A549 treated with CORT108297 at 1 μM for 4 hours (cell line): ENCODE data around the gene SLC2A4. TPM values are rescaled to one million over a fixed set of nuclear protein-coding genes. Genes with fewer than 3 reads are reported as not detected.

Experiments used
- total RNA-seq: library from RNA; stranded (reverse); fragments of 200-300 nt; extraction: Qiagen RNA extraction; gene quantifications from 5 replicates; pipeline ENCODE4 v1.2.3, GENCODE V29; 2022

SLC2A4 gene
- 0.15 to 0.27 TPM (median 0.26 TPM) in 5 replicates for total RNA-seq

DNA sequence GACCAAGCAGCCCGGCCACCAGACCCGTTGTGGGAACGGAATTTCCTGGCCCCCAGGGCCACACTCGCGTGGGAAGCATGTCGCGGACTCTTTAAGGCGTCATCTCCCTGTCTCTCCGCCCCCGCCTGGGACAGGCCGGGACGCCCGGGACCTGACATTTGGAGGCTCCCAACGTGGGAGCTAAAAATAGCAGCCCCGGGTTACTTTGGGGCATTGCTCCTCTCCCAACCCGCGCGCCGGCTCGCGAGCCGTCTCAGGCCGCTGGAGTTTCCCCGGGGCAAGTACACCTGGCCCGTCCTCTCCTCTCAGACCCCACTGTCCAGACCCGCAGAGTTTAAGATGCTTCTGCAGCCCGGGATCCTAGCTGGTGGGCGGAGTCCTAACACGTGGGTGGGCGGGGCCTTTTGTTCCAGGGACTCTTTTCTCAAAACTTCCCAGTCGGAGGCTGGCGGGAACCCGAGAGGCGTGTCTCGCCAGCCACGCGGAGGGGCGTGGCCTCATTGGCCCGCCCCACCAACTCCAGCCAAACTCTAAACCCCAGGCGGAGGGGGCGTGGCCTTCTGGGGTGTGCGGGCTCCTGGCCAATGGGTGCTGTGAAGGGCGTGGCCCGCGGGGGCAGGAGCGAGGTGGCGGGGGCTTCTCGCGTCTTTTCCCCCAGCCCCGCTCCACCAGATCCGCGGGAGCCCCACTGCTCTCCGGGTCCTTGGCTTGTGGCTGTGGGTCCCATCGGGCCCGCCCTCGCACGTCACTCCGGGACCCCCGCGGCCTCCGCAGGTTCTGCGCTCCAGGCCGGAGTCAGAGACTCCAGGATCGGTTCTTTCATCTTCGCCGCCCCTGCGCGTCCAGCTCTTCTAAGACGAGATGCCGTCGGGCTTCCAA lies at the start of gene SLC2A4:
SLC2A4 (plus strand) TSS at position 645 of the 879 bp plus-strand sequence; CDS start at position 862, 217 bp downstream.

GRCh38 chr17:7234083-7234951 lies 47.2 kb upstream of the SLC2A4 start, which contains the start of gene DVL2:
Gene DVL2 (minus strand): TSS chr17:7234517. CDS start chr17:7234262, 255 bp downstream.

GRCh38 chr17:7239091-7240027 lies 42.2 kb upstream of the SLC2A4 start, which contains the start of gene PHF23:
Gene PHF23 (minus strand): TSS chr17:7239457. CDS start chr17:7239279, 178 bp downstream.

DNA sequence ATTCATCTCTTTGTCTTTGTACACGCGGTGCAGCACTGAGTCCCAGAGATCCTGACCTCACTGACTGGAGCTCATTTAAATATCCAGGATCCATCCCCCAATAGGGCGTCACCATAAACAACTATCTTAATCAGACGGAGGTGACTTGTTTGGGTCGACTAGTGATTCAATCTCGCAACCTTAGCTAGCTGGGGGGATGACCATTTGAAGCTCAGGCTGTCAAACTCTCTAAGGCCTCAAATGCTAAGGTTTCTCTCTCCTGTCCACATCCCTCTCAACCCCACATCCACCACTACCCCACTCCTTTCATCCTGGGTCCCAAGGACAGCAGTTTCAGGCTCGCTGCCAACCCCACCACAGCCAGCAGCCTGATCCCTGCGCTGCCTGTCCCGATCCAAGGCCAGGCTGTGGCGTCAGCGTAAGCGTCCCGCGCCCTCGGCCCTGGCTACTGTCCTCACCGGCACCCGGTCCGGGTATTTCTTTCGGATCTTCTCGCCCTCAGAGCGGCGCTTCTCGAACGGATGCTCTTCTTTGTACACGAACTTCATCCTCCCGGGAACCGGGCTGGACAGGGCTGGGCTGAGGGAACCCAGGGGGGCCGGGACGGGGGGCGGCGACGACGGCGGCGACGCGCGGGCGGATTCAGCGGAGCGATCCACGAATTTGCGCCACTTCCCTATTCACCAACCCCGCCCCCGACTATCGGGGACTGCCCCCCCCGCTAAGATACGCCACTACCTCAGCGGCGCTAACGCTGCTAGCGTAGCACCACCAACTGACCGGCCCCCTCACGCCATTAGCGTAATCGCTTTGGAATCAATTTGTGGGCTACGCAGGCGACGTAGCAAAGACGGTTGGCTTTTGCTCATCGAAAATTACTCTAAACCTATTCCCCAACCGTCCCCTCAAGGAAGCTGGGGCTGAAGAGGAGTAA lies 39.5 kb upstream of the SLC2A4 start, which contains the start of gene GABARAP:
GABARAP (minus strand) TSS at position 667 of the 934 bp plus-strand sequence; CDS start at position 548, 119 bp downstream.

GRCh38 chr17:7251661-7252175 lies 29.8 kb upstream of the SLC2A4 start, which contains the start of gene CTDNEP1:
Gene CTDNEP1 (minus strand): TSS chr17:7251734. CDS start chr17:7251296, 438 bp downstream.

DNA sequence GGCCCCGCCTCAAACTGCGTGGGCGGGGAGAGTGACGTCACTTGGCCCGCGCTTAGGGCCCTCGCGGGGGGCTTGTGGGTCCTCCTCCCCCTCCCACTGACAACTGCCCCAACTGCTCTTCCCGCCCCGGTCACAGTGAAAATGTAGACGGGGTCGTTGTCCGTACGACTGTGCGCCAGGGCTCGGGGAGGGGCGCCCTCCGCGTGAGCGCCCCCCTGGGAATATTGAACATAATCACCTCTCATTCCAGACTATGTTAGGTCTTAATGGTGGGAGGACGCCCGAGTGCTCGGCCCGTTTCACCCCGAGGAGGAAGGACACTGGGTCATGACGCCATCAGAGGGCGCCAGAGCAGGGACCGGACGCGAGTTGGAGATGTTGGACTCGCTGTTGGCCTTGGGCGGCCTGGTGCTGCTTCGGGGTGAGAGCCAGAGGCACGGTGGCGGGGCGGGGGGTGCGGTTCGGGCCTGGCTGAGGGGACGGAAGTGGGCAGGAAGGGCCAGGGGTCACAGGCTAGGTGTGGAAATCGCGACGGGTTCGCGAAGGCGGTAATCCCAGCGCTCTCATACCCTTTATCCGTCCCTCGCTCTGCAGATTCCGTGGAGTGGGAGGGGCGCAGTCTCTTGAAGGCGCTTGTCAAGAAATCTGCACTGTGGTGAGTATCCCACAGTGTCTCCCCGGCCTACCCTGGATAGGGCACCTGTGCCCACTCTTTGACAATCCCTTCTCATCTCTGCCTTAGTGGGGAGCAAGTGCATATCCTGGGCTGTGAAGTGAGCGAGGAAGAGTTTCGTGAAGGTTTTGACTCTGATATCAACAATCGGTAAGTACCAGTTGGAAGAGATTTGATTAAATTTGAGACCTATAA lies 29.1 kb upstream of the SLC2A4 start, which contains the start of gene ELP5:
ELP5 (plus strand) TSS at position 40 of the 868 bp plus-strand sequence; CDS start at position 376, 336 bp downstream.

DNA sequence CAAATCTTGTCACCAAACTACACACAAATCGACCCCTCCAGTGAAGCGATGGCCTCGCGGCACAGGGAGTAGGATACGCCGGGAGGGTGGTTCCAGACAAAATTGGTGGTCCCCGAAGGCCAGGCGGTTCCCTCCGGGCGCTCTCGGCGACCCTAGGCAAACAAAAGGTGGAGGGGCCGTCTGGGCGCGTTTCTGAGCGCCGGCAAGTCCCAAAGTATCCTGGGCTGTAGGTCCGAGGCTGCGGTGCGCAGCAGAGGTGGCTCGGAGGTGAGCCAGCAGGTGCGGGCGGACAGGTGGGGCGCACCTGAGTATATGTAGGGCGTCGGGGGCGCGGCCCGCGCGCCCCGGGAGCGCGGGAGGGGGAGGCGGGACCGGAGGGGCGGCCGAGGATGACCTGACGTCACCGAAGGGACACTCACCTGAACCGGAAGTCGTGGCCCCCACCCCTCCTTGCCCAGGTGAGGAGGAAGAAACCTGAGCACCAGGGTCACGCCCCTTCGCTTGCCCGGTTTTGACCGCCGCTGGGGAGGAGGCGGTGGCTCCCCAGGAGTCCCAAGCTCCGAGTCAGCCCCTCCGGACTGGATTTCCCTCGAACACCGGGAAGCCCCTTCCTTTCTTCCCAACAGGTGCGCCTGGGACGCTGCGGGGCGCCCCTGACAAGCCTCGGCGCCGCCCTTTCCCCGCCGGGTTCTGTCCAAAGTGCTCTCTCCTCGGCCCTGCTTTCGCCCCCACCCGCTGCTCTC lies 19.2 kb upstream of the SLC2A4 start, which contains the start of gene CLDN7:
CLDN7 (minus strand) TSS at position 287 of the 743 bp plus-strand sequence. CDS start 435 bp downstream, outside the sequence.

GRCh38 chr17:7294614-7295153 lies 13.2 kb downstream of the SLC2A4 start, which contains the start of gene YBX2:
Gene YBX2 (minus strand): TSS chr17:7294639. CDS start chr17:7294500, 139 bp downstream.

DNA sequence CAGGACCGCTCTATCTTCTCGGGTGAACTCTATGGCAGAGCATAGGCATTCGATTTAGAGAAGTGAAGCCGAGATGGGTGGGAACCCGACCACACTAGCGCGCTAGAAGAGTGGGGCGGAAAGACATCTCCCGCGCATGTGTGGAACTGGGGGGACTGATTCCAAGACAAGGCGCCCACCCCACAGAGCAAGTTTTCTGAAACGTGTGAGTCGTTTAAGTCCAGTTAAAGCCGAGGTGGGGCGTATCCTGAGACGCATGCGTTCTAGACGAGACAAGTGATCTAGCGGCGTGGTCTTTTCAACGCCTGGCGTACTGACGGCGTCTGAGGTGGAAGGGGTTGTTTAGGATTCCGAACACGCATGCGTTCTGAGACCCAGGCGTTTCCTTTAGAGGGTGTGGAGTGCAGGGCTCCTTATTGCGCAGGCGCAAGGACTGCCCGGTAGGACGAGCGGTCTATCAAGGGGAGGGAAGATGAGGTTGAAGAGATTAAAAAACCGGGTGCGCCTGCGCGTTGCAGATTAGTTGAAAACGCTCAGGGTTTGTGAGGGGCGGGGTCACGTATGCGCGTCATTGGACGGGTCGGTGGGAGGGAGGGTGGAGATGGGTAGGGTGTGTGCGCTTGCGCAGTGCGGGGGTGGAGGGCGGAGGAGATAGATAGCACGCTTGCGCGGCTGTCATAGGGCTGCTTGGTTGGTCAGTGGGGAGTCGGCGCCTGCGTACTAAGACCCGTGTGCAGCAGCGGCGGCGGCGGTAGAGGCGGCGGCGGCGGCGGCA lies 25.6 kb downstream of the SLC2A4 start, which contains the start of gene EIF5A:
EIF5A (plus strand) TSS at position 718 of the 775 bp plus-strand sequence. CDS start 2,008 bp downstream, outside the sequence.

DNA sequence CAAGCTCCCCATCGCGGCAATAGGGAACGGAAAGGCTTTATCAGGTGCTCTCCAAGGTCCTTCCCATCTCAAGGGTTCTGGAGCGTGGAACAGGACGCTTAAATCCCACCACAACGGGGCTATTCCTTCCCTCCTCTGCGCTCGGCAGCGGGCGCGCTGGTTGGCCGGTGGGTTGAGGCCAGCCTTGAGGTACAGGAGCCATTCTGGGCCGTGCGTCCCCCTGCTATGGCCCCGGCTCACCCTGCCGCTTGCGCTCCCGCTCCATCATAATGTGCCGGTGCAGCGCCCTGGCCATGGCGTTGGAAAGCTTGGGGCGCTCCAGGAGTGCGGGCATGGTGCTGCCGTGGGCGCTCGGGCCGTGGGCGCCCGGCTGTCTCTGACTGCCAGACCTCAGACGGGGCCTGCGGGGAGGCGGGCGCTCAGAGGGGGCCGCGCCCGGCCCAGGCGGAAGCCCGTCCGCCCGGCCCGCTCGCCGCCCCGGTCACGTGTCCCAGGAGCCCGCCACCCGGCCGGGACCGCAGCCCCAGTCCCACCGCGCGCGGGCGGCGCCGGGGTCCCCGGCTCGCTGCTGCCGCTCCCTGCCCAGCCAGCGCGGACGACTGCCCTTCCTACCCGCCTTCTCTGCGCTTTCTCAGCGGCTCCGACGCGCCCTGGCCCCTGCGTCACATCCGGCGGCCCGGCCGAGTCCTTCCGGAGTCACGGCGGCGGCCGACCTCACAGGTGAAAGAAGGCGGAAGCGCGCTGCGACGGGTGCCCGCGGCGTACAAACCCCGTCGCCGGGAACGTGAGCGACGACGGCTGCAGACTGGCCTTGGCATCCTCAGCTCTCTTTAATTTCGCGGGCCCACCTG lies 33.4 kb downstream of the SLC2A4 start, which contains the start of gene GPS2:
GPS2 (minus strand) TSS at position 642 of the 851 bp plus-strand sequence; CDS start at position 334, 308 bp downstream.

DNA sequence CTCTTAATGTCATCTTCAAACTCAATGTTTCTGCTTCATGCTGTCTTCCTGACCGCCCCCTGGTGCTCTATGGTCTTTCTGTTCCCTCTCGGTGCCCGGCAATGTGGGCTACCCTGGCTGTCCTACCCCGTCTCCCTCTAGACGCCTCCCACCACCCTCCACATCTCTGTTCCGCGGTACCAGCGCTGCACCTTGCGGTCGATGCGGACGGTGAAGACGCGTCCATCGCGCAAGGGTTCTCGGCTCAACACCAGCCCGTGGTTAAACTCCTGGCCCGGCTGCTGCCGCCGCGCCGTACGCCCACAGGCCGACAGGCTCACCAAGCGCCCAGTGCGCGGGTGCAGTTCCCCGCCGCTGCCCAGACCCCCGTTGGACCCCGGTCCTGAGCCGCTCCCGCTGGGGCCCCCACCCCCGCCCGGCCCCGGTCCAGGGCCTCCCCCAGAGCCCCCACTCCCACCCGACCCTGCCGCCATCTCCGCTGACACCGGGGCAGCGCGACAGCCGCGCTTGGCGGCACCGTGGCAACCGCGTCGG lies 47.4 kb downstream of the SLC2A4 start, which contains the start of gene NEURL4:
NEURL4 (minus strand) TSS at position 496 of the 534 bp plus-strand sequence; CDS start at position 473, 23 bp downstream.

DNA sequence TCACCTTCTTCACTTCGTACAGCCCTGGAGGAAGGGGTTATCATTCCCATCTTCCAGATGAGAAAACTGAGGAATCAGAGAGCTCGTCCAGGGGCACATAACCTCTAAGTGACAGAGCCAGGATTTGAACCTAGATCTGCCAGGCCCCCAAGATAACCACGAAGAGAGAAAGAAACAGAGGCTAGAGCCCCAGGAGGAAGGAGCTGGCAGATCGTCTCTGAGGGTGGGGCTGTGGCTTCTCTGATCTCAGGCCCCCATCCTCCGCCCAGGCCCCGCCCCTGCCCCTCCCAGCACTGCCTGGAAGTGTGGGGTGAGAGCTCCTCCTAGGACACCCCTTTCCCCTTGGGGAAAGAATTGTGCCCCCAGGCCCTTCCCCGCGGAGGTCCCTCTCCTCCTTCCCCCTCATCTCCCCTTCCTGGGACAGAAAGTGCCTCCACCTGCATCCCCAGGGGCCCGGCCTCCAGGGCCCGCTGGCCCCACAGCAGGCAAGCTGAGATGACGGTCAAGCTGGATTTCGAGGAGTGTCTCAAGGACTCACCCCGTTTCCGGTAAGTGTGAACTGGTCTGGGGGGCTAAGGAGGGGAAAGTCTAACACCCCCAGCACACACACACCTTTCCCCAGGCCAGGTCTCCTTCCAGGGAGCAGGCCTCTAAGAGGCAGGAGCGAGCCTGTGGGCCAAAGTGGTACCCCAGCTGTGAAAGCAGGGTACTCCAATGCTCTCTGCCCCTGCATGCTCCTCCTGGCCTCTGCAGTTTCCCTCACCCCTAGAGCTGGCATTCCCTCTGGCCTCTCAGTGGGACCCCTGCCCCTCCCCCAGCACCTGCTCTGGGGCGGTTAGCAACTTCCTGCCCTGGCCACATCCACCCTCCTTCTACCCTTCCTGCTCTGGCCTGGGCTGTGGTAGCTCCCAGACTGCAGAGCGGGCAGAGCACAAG lies 55.0 kb downstream of the SLC2A4 start, which contains the start of gene ACAP1:
ACAP1 (plus strand) TSS at position 290 of the 936 bp plus-strand sequence; CDS start at position 496, 206 bp downstream.

